ENCODE data around the gene SCAMP5. TPM values are rescaled to one million over a fixed set of nuclear protein-coding genes. Genes with fewer than 3 reads are reported as not detected.
A peak's percentile ranks its signal among the peaks of the same experiment; 100 is the strongest.

Gene SCAMP5
- polyA plus RNA-seq, 3 donors, result 19.9 to 25.7 (median 21.7) TPM

DNA sequence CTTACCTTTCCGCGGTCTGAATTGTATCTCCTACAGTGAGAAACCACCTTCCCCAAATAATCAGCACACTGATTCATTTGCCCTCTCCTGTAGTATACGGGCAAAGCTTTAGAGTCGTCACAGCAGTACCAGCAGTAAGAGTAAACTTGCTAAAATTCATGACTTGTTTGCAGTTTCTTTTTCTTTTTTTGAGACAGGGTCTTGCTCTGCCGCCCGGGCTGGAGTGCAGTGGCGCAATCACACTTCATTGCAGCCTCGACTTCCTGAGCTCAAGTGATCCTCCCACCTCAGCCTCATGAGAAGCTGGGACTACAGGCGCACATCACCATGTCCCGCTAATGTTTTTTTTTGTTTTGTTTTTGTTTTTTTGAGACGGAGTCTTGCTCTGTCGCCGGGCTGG, 11.9 kb downstream of the SCAMP5 start:
- DNase-seq (ENCODE audit: extremely low read depth in 1 of 11, low read depth in 9 of 11, low spot score in 4 of 11), result no peak

DNA sequence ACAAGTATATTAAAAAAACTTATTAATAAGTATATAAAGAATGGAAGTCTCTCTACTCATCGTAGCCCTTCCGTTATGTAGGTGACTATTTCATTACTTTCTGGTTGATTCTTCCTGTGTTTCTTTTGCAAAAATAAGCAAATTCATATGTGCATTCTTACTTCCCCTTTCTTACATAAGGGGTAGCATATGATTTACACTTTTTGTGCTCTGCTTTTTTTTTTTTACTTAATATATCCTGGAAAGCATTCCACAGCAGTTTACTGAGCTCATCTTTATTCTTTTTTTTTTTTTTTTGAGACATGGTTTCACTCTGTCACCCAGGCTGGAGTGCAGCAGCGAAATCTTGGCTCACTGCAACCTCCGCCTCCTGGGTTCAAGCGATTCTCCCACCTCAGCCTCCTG, 12.9 kb downstream of the SCAMP5 start:
- no peak for DNase-seq (ENCODE audit: extremely low read depth in 1 of 11, low read depth in 9 of 11, low spot score in 4 of 11)

GRCh38 chr15:75008629-75009326, 13.4 kb downstream of the SCAMP5 start:
- no peak for DNase-seq (ENCODE audit: extremely low read depth in 1 of 11, low read depth in 9 of 11, low spot score in 4 of 11)

- no peak for DNase-seq (ENCODE audit: extremely low read depth in 1 of 11, low read depth in 9 of 11, low spot score in 4 of 11)
Observed at GRCh38 chr15:75016431-75016830, 21.1 kb downstream of the SCAMP5 start.

DNA sequence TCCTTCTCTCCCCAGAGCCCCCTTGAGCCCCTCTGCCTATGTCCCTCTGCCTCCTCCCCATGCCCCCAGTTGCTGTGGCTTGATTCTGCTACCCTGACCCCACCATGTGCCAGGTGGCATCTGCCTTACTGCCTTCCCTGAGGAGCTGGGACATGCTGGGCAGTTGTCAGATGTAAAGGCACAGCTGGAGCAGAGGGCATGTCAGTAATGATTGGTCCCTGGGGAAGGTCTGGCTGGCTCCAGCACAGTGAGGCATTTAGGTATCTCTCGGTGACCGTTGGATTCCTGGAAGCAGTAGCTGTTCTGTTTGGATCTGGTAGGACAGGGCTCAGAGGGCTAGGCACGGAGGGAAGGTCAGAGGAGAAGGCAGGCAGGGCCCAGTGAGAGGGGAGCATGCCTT, 24.6 kb downstream of the SCAMP5 start:
- DNase-seq (ENCODE audit: extremely low read depth in 1 of 11, low read depth in 9 of 11, low spot score in 4 of 11), result no peak

DNA sequence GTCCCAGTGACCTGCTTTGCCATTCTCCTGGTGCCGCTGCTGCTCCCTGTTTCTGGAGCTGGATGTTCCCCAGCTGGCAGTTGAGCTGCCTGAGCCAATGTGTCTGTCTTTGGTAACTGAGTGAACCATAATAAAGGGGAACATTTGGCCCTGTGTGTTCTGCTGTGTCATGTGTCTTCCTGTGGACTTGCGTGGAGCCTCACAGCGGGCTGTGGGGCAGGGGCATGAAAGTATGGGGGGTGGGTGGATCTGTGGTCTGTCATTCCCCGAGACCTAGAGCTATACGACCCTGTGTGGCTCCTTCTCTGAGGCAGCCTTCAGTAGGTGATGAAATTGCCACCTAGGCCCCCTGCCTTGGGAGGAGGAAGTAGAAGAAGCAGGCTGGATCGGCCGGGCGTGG, 26.0 kb downstream of the SCAMP5 start:
- DNase-seq (ENCODE audit: extremely low read depth in 1 of 11, low read depth in 9 of 11, low spot score in 4 of 11), result no peak

DNA sequence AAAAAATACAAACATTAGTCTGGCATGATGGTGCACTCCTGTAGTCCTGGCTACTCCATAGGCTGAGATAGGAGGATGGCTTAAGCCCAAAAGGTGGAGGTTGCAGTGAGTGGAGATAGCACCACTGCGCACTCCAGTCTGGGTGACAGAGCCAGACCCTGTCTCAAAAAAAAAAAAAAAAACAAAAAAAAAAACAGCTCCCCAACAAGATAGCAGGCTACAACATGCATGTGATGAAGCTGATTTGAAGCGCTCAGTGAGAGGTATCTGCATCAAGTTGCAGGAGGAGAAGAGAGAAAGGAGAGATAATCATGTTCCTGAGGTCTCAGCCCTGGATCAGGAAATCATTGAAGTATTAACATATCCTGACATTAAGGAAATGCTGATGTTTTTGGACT, 27.4 kb downstream of the SCAMP5 start:
- no peak for DNase-seq (ENCODE audit: extremely low read depth in 1 of 11, low read depth in 9 of 11, low spot score in 4 of 11)

DNA sequence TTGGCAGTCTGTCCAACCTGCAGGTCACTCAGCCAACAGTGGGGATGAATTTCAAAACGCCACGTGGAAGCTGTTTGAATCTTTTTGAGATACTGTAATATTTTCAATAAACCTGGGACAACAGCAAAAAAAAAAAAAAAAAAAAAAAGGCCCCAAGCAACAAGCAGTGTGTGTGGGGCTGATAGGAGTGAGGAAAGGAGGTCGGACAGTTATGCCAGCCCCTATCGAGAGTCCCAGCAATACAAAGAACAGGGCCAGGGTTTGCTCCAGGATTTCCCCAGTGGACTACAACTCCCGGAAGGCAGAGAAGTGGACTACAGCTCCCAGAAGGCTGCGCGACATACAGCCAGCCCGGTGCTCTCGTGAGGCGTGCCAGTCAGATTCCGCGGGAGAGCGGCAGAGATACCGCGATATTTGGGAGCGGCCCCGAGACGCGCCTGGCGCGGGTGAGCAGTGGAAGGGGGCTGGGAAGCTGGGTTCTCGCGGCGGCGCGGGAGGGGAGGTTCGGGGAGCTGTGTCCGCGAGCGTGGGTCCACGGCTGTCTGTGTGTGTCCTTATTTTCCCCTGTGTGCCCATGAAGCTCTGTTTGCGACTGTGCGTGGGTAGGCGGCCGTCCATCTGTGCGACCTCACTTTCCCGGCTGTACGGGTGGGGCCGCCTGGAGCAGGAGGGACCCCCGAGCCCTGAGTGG, 28.0 kb downstream of the SCAMP5 start, which contains the start of gene PPCDC:
Gene PPCDC (plus strand): TSS at position 410 of the 691 bp plus-strand sequence. CDS start 4,729 bp downstream, outside the sequence.
- DNase-seq (ENCODE audit: extremely low read depth in 1 of 11, low read depth in 9 of 11, low spot score in 4 of 11), result peak; percentile 84 to 97 (median 93)

DNA sequence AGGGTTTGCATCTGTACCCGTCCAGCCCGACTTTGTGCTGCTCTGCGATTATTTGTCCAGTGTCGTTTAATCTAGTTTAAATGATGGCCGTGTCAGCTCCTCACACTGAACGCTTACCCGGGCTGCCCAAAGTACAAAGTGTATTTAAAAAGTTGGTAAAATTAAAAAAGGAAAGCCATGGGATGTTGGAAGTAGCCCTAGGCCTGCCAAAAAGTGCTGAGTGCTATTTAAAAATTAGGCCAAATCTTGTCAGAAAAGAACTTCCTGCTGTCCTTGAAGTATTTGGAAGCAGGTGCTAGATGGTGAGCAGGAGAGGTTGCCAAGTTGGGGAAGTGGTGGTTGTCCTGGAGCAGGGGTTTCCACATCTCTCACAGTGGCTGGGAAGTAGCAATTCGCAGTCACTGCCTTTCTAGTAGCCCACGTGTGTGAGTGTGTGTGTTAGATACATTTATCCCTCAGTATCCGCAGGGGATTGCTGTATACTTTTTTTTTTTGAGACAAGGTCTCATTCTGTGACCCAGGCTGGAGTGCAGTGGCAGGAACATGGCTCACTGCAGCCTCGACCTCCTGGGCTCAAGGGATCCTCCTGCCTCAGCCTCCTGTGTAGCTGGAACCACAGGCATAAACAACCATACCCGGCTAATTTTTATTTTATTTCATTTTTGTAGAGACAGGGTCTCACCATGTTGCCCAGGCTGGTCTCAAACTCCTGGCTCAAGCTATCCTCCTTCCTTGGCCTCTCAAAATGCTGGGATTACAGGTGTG, 28.7 kb downstream of the SCAMP5 start:
- DNase-seq (ENCODE audit: extremely low read depth in 1 of 11, low read depth in 9 of 11, low spot score in 4 of 11), result peak in 2 of 11 donors; percentile 3 to 11

DNA sequence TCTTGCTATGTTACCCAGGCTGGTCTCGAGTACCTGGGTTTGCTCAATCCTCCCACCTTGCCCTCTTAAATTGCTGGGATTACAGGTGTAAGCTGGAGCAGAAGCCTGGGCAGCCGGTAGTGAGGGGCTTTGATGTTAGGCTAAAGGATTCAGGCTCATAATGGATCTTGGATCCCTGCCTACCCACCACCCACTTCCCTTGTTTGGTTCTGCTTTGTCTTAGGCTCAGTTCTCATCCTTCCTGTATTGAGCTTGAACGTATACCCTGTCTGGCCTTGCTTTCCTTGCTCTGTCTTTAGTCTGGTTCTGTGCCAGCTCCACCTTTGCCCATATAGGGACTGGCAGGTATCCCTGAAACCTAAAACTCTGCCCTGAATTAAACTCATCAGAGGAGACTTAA, 29.7 kb downstream of the SCAMP5 start:
- DNase-seq (ENCODE audit: extremely low read depth in 1 of 11, low read depth in 9 of 11, low spot score in 4 of 11), result no peak

GRCh38 chr15:75025548-75026260, 30.3 kb downstream of the SCAMP5 start:
- DNase-seq (ENCODE audit: extremely low read depth in 1 of 11, low read depth in 9 of 11, low spot score in 4 of 11), result no peak

- no peak for DNase-seq (ENCODE audit: extremely low read depth in 1 of 11, low read depth in 9 of 11, low spot score in 4 of 11)
Observed at GRCh38 chr15:75027551-75027950, 32.2 kb downstream of the SCAMP5 start.

DNA sequence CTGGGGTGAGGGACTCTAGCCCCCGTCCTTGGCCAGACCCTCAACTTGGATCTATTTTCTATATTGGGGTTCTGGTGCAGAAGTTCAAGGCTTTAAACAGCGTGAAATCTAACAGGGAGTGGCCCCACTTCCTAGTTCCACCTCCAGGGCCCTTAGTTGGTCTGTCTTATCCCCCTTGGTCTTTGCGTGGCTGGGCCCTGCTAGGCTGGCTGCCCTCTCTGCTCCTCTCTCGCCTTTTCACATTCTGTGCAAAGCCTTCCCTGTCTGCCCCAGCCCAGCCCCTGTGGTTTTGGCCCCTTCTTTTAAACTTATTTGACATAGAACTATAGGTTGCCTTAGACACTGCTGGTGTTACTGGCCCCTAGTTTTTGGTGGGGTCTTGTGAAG, 33.6 kb downstream of the SCAMP5 start:
- no peak for DNase-seq (ENCODE audit: extremely low read depth in 1 of 11, low read depth in 9 of 11, low spot score in 4 of 11)

GRCh38 chr15:75029378-75030022, 34.1 kb downstream of the SCAMP5 start:
- peak in 9 of 11 donors; percentile 64 to 84 (median 75) for DNase-seq (ENCODE audit: extremely low read depth in 1 of 11, low read depth in 9 of 11, low spot score in 4 of 11)

GRCh38 chr15:75030023-75030413, 34.7 kb downstream of the SCAMP5 start:
- DNase-seq (ENCODE audit: extremely low read depth in 1 of 11, low read depth in 9 of 11, low spot score in 4 of 11), result no peak

DNA sequence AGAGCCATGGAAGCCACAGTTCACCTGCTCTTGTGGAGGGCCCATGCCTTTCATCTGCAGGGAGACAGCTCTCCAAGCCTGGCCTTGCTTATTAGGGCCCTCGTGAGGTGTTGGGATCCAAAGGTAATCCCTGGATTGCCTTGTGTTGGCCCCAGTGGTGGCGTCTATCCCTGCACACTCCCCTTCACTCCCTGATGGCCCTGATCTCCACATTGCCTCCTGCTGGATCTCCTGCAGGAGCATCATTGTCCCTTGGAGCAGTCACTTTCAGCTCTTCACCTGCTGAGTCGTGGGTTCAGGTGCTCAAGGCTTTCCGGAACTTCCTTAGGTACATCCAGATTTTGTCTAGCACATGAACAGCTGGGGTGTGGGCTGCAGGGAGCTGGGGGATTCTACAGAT, 35.1 kb downstream of the SCAMP5 start:
- DNase-seq (ENCODE audit: extremely low read depth in 1 of 11, low read depth in 9 of 11, low spot score in 4 of 11), result no peak

DNA sequence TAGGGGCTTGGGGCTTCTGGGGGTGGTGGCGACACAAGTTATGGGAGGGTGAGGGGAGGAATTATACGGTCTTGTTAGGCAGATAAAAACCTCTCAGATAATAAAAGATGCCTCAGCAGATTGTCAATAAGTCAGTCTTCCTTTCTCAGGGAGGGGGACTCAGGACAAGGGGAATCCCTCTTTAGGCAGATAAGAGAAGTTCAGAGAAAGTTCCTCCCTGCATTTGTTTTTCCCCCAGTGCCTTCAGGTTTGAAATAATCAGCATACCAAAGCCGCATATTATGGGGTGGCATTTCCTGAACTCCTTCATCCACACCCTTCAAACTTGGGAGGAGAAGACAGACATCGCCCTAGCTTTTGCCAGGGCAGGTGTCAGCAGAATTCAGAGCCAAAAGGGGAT, 36.5 kb downstream of the SCAMP5 start:
- DNase-seq (ENCODE audit: extremely low read depth in 1 of 11, low read depth in 9 of 11, low spot score in 4 of 11), result no peak

GRCh38 chr15:75032395-75032794, 37.0 kb downstream of the SCAMP5 start:
- DNase-seq (ENCODE audit: extremely low read depth in 1 of 11, low read depth in 9 of 11, low spot score in 4 of 11), result no peak

DNA sequence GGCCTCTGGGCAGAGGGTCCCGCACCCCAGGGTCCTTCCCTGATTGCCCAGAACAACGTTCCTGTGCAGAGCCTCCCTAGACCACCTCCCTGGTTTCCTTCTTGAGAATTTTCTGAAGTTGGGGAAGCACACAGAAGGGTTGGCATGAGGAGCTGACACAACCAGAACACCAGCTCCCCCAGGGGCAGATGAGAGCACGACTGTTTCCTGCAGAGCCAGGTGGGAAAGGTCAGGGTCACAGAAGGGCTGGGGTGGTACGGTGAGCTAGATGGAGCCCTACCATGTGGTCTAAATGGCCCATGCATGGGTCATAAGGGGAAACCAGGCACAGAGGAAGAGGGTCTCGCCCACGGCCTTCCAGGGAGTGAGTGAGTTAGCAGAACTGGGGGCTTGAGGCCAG, 38.4 kb downstream of the SCAMP5 start:
- no peak for DNase-seq (ENCODE audit: extremely low read depth in 1 of 11, low read depth in 9 of 11, low spot score in 4 of 11)
